Inflammatory macrophage treated with lipopolysaccharide for 1 hour (primary cell): Measurements from ENCODE around the gene COPZ1.

Experiments used
- DNase-seq, 2 donors: peaks; one replicate each; pipeline ENCODE4 v3.0.0-alpha.2; 2020 to 2022

COPZ1 gene

DNA sequence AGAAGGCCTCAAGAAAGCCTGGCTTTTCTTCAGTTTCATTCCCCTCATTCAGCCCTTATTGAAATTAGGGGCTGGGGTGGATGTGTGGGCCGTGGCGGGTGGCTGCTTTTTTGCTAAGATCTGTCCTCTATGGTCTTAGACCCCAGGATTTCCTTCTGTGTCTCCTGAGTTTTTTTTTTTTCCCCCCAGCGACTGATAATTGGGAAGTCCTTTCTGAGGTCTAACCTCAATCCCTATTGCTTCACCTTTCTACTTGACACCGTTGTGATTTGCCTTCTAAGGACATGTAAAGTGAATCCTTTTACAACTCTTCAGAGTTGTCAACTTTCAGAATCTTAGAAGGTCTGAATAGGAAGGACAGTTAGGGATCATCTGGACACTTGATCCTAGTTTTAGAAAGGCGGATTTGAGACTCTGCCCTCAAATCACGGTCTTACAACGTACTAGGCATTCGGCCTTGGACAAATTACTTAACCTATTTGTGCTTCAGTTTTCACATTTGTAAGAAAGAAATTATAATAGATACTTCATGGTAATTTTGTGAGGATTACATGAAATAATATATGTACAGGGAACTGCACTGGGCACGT is 34.9 kb downstream of the COPZ1 start:
- DNase-seq = peak in 1 of 2 donors; percentile 42

DNA sequence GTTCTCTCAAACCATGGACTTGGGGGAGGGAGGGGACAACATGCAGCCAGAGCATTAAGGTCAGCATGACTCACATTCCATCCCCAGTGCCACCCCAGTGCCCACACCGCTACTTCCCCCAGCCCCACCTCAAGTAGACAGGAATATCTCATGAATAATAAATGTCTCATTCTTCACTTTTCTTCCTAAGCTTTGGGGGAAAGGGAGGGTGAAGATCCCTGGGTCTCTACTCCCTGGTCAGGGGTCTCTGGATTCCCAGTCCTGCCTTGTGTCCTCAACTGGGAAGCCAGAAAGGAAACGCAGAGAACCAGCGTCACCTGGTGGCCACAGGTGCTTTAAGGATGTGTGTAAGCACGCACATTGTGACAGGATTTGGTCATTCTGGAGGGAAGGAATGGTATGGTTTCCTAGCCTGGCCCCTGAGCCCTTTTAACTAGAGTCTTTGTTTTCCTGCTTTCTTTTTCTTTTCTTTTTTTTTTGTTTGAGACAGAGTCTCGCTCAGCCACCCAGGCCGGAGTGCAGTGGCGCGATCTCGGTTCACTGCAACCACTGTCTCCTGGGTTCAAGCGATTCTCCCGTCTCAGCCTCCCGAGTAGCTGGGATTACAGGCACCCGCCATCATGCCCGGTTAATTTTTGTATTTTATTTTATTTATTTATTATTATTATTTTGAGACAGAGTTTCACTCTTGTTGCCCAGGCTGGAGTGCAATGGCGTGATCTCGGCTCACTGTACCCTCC is 36.0 kb downstream of the COPZ1 start:
- peak; percentile 35 to 51 for DNase-seq

DNA sequence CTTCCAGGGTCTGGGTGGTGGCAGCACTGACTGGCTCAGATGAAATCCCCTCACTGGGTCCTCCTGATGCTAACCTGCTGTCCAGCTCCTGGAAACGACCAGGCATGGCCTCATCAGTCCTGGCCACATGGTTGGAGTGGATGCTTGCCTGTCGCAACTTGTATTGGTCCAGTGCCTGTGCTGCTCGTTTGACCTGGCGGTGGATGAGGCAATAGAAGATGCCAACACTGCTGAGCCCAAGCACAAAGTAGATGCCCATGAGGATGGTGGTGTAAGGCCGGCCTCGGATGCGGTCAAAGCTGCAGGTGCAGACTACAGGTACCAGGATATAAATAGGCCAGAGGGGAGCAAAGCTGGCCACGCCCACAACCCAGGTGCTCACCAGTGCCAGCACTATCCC is 38.1 kb downstream of the COPZ1 start:
- no peak for DNase-seq

DNA sequence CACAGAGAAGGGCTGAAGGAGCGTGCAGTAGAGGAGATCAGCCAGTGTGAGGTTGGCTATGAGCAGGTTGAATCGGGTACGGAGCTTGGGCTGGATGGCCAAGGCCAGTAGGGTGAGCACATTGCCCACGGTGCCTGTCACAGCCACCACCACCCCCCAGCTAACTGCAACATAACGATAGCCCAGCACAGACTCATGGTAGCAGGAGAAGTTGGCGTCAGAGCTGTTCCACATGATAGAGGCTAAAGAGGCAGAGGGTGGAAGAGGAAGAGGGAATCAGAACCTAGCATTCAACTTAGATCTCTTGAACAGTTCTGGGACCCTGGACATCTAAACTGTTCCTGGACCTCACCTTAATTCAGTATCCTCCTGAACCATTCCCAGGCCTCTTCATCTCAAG is 38.7 kb downstream of the COPZ1 start:
- peak; percentile 59 to 72 for DNase-seq

DNA sequence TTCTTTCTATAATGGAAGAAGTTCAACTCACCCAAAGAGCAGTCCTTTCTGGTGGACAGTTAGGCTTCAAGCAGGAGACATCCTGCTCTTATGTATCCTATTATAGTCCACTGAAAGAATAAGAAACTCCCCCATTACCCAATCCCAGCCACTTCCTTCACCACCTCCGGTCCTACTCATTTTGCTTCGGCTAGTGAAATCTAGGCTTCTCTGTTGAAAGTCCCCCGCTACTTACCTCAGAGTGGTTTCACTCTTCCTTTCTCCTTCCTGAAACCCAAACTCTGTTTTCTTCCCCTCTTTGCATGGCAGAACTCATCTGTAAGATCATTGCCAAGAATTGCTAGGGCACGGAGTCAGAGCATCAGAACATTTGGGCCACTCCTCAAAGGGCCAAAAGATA is 39.5 kb downstream of the COPZ1 start, which contains the start of gene GPR84:
TSS of gene GPR84 (minus strand) at position 74 of the 400 bp plus-strand sequence. CDS start 635 bp downstream, outside the sequence.
- peak; percentile 94 to 96 for DNase-seq

DNA sequence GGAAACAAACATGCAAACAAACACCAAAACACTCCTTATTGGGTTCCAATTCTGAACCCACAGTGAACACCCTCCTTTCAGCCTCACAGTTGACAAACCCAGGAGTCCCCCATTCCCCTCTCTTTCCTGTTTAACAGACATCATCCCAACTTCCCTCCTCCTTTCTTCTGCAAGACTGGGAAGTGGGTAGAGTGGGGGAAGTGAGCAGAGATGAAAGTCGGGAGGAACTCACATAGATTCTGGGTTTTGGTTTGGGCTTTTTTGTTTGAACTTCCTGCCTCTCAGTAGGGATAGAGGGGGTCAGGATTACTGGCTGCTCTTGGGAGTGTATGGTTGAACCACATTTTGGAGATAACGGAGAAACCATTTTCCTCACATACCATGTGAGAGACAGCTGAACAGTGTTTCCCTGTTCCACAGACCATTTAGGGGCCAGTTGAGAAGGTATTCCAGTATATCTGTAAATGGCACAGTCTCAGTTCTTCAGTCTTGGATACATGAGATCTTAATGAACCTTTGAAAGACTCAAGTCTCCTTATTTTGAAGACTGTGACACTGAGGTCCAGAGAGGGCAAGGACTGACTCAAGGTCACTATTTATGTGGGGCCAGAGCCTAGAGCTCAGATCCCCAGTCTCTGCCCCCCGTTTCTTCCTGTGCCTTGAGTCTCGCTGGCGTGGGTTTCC is 43.2 kb downstream of the COPZ1 start:
- peak; percentile 32 to 42 for DNase-seq

DNA sequence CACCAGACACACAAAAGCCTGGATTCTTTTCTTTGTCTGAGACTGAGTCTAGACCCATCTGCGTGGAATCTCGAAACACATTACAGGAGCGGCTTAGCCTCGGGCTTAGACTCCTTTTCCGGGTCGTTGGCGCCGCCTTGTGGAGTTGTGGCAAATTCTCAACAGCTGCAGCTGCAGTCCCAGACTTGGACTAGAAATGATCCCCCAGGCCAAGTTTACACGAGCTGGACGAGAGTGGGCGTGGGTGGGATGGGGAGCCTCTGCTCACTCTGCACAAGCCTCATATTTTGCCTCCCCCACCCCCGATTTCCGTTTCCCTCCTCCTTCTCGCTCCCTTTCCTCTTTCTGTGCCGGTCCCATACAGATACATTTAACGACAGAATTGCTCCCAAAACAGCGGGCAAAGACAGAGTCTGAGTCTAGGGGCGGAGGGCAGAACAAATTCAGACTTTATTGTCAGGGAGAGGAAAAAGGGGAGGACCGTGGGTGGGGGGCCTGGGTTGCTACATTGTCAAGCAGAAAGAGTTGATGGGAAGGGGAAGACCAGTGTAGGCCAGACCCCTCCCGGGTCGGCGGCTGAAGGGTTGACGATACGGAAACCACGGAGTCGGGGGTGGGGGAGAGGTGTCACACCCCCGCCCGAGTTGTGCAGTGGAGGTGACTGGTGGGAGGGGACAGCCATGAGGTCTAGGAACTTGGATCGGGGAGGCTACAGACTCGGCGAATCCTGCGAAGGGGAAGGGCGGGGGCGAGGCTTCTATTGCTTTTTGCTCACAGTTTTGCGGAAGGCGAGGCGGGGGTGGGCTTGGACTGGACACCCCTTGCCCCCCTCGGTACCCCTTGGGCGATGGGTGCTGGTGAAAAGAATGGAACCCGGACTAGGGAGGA is 44.0 kb downstream of the COPZ1 start:
- peak; percentile 88 to 95 for DNase-seq

DNA sequence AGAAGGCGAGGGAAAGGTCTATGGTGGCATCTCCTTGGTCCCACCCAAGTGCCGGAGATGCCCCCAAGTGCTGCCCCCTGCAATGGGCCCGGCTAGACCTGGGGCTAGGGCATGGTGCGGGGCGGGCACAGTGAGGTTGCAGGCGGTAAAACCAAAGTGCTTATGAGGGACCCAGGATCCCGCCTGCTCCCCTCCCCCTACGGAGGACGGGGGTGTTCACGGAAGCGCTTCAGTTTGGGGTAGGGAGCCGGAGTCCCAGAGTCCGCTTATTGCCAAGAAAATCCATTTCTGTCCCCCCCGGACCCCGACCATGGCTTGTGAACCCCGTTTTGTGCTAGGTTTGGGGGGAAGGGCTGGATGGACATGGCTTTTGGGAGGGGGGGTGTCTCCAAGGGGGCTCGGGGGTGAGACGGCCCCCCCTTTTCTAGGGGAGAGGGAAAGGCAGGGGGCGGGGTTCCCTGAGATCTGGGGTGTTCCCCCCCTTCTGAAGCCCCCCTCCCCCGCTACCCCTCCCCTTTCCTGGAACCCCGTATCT is 44.7 kb downstream of the COPZ1 start:
- no peak for DNase-seq

DNA sequence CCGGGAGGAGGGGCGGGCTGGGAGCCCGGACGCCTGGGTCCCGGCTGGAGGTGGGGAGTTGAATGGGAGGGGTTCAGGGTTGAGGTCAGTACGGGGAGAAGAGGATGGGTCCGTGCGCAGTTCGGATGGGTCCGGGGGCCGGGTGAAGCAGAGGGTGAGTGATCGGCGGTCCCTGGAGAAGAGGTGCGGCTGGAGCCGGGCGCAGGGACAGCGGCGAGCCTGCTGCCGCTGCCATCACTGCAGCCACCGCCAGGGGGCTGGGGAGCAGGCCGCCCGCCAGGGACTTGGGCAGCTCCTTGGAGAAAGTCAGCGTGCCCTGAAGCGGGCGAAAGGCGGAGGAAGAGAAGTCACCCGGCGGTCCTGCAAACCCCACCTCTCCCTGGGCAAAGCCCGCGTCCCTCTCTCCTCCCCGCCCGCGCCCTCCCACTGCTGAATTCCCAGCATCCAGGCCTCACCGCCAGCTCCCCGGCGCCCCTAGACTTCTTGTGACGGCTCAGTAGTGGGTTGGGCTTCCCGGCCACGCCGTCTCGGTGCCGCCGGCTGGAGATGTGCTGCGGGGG is 45.3 kb downstream of the COPZ1 start:
- peak in 1 of 2 donors; percentile 51 for DNase-seq

DNA sequence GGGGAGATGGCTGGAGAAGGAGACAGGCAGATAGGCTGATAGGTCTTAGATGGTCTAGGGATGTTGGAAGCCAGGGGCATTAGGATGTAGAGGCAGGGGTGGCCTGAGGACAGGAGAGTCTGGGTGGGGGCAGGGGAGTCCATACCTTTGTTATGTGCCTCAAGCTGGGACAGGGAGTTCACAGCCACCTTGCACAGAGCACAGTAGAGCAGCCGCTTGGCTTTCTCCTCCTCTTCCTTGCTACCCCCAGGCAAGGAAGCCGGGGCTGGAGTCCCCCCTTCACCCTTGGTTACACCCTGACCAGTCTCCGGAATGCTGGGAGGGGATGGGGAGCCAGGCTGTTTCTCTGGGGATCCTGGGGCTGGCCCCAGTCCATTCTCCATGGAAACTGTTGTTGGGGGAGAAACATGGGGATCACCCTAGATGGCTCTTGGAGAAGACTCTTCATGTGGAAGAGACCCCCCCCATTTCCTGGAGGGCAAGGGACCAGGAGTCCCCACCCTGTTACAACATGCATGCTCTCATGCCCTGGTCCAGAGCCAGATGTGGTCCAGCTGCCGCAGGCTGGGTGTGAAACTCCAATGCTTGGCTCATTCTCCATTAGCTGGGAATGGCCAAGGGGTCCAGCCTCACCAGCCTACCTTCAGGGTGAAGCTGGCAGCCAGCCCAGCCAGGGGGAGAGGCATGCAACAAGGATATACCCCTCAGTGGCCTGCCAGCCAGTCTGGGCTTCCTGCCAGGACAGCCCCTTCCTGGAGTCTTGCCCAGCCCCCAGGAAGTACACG is 46.6 kb downstream of the COPZ1 start:
- no peak for DNase-seq

DNA sequence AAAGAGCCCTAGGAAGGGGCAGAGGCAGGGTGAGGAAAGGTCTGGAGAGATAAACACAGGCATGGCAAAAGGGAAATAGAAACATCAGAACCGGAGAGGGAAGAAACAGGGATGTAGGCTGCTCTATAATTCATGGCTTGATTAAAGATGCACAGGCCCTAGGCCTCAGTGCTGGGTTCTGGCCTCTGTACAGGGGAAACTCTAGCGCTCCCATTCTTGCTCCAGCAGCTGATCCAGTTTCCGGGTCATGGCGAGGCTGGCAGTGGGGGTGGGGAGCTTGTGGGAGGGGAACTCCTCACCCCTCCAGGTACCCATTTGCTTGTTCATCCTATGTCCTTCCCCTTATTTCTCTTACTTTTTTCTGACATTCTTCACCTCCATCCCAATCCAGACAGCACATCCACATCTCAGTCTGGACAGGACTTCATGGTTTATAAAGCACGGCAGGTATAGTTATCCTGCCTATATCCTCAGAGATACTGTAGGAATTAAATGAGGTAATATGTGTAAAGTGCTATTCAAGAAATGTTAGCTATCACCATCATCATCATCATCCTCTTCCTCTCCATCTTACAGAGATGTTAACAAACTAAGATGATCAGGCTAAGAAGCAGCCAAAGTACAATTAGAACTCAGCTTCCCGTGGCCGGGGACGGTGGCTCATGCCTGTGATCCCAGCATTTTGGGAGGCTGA is 47.3 kb downstream of the COPZ1 start:
- no peak for DNase-seq

DNA sequence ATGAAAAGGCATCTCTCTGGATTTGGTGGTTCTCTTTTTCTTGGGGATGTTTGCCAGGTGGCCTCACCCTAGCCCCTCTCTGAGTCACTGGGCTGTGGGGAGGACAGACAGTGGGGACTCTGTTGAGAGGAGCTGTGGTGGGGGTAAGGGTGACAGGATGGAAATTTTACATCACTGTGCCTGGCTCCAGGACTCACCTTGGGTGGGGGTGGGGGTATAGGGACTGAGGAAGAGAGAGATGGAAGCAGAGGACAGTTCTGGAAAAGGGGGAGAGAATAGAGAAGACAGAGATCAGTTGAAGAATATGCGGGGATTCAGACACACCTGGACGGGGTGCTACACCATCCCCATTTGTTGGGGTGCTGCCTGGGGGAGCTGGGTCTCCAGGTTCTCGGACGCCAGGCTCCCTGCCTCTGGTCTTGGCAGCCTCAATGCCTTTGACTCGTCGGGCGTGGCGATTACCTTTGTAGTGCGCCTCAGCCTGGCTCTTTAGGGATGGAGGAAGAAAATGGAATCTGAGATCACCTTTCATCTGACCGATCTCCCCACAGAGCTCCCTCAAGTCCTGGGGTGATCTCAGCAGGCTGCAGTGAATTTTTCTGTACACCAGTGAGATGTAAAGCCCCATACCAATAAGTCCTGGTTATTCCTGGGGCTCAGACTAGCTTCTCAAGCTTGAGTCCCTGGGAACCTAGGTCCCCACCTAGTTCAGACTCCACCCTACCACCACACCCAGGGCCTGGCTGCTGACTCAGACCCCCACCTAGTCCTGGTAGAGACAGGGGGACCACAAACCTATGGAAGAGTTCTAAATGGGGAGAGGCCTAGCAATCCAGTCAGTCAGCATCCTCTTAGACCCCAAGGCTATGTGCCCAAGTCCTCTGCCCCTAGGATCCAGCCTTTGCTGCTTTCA is 49.0 kb downstream of the COPZ1 start:
- DNase-seq = no peak

DNA sequence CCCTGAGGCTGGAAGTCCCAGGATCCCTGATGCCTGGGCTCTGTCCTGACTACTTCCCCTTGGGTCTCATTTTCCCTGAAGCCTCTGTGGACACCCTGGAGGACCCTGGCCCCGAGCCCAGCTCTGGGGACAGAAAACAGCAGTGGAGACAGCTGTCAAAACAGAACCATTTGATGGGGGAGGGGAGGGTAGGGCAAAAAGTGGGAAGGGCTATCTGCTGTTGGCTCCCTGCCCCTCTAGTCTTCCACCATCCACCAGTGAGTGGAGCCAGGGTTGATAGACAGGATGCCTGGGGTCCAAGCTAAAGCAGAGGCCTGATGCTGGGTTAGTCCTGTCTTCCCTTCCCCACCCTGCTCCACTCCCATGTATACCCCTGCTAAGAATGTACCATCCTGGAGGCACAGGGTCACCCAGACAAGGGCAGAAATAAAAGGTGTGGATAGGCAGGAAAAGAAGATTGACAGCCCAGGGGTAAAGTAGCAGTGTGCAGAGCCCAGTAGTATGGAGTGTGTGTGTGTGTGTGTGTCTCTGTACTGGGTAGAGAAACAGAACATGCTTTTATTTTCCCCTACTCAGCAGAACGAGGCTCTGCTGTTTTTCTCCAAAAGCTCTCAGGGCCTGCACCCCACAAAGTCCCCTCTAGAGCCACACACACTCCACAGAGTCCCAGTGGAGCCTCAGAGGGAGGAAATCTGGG is 49.8 kb downstream of the COPZ1 start:
- no peak for DNase-seq

DNA sequence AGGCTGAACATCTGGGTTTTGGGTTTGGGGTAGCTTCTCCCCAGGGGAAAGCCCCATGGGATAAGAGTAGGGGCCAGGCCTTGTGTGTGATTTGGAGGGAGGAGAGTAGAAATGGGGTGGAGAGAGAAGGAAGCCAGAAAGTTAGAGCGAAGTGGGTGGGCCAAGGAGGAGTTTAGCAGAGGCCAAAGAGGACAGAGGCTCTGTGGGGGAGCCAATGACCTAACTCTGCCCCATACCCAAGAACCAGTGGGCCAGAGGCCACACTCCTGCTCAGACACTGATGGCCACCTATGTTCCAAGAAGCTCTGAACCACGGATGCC is 50.3 kb downstream of the COPZ1 start:
- DNase-seq = no peak

DNA sequence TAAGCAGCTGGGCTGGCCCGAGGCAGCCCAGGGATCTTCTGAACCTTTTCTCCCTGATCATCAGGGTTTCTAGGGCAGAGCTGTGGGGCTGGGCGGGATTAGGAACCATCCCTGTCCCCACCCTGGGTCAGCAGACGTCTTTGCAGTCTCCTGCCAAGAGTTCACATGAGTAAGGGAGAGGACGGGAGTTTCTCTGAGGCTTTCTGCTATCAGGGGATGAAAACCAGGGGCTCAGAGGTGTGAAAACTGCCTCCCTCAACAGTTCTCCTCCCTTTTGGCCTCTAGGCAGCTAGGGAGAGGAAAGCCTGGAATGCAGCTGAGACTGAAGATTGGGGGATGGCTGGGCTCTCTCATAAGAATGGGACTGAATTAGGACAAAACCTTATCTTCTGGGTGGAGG is 51.7 kb downstream of the COPZ1 start:
- no peak for DNase-seq

DNA sequence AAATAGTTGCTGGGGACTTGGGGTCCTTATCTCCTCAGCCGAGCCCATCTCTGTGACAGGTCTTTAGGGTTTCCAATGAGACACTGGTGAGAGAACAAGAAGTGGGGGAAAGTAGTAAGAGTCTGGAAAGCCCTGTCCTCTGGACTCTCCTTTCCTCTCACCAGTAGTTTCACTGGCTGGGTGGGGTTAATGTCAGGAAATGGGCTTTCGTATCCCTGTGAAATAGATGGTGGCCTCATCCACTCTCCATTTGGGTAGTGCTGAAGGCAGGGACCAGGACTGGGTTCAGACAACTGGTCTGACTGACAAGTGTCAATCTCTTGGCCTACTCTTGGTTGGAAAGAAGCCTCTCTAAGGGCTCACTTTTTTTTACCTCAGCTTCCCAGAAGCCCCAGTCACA is 52.1 kb downstream of the COPZ1 start:
- no peak for DNase-seq

DNA sequence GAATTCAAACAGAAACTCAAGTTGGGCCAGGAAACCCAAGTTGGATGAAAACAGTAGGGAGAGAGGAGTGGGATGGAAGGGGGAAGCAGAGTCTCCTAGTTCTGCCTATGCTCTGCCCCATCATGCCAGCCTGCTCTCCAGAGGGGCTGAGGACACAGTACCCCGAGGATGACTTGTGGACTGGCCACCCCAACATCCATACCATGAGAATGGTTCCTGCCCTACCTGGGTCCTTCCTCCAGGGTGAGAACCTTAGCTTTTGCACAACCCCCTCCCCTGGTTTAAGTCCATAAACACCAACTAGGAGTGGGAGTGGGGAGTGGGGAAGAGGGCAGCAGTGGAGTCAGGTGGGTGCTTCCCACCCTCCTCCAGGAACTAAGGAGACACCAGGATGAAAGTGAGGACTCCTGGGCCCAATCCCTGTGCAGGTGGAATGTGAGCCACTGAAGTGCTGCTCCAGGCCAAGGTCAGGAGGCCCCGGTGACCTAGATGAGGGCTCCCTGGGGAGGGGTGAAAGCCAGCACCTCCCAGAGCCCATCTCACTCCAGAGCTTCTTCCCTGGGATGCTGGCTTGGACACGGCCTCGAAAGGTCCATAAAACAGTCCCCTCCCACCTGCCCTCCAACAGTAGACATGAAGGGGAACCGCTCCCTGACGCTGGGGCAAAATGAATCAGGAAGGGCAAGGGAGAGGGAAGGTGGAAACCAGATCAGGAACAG is 53.0 kb downstream of the COPZ1 start:
- DNase-seq = no peak

DNA sequence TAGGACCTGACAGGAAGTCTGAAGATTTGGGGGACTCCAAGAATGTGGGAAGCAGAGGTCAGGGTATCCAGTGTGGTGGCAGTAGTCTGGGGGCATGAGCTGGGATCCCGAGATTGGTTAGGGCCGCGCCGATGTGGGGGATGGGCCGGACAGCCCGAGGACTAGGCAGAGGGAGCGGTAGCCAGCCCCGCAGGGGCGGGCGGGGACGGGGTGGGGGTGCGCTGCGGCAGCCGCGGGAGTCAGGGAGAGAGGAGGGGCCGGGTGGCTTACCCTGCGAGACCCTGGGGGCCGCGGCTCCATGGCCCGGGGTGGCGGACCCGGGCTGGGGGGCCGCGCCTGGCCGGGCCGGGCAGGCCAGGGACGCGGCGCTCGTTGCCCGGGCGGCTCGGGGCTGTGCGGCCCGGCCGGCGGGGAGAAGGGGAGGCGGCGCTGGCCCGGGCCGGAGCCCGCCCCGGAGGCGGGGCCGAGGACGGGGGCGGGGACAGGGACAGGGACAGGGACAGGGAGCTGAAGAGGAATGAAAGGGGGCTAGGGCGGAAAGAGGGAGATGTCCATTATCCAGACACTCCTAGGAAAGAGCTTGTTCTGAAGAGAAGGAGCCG is 54.0 kb downstream of the COPZ1 start:
- no peak for DNase-seq
